Ascending aorta (tissue), 2 donors: ENCODE data around the gene ZNF79. TPM values are rescaled to one million over a fixed set of nuclear protein-coding genes. Genes with fewer than 3 reads are reported as not detected.

Experiments
- DNase-seq, 2 donors: peaks; one replicate each; pipeline ENCODE4 v3.0.0-alpha.2; 2019; ENCODE audit warnings: low spot score in 2 of 2
- H3K27ac ChIP-seq, 2 donors: fragments of 200-600 bp; sonication (generic); one replicate each; pipeline ENCODE4 v1.5.1; 2016 to 2017; ENCODE audit warnings: mild to moderate bottlenecking in 1 of 2
- H3K27me3 ChIP-seq: fragments of 200-600 bp; sonication (generic); one replicate; pipeline ENCODE4 v1.5.1; 2017
- H3K36me3 ChIP-seq, 2 donors: fragments of 200-600 bp; sonication (generic); one replicate each; pipeline ENCODE4 v1.5.1; 2016
- H3K4me1 ChIP-seq, 2 donors: fragments of 200-600 bp; sonication (generic); one replicate each; pipeline ENCODE4 v1.5.1; 2016 to 2017; ENCODE audit warnings: mild to moderate bottlenecking in 1 of 2
- H3K4me3 ChIP-seq, 2 donors: fragments of 200-600 bp; sonication (generic); one replicate each; pipeline ENCODE4 v1.5.1; 2016 to 2017; ENCODE audit warnings: mild to moderate bottlenecking in 1 of 2
- H3K9me3 ChIP-seq, 2 donors: fragments of 200-600 bp; sonication (generic); one replicate each; pipeline ENCODE4 v1.5.1; 2016
- intact Hi-C: fragments of 100-400 bp; cut with DNase I; formaldehyde crosslinking; loops from one replicate; pipeline ENCODE4 v1.15.1; 2023
- total RNA-seq: library from RNA; depleted of rRNA; stranded (reverse); fragments of >200 nt; gene quantifications from one replicate; pipeline ENCODE4 v1.1.0, GENCODE V29; 2016
- TF ChIP-seq, protein P1 (sequence below), 3 experiments: fragments of 200-600 bp in 2 of 3; fragments of 450-650 bp in 1 of 3; sonication (generic) in 2 of 3; IDR thresholded peaks; one replicate each; pipeline ENCODE4 v1.5.1; 2016 to 2019; ENCODE audit warnings: antibody characterized with exemption in 3 of 3, mild to moderate bottlenecking in 1 of 3, moderate library complexity in 1 of 3

ZNF79 gene
- total RNA-seq, 1 donor from 2014 or later = 2.9 TPM

DNA sequence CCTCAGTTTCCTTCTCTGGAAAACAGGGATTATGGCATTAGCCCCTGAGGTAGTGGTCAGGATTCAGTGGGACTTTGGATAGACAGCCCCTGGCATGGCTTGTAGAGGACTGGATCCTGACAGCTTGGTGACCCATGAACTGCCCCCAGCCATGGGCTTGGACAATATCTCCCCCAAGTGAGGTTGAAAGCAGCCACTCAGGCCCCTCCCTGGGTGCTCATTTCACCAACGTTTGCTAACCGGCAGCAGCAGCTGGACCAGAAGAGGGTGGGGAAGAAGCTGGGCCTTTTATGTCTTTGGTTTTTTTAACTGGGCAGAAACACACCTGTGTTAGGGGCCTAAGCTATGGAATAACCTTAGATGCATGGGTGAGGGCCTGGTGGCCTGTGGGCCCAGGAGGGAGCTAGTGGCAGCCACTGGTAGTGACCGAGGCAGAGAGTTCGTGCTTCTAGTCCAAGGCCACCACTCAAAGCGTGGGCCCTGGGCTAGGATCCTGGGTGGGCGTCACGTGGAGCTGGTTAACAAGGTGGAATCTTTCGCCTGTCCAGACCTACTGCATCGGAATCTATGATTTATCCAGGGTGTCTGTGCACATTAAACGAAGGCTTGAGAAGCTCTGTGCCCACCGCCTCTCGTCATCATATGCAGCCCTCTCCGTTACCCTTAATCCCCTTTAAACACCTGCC, 25.3 kb upstream of the ZNF79 start:
- H3K4me3 ChIP-seq = peak overlapping the region in 1 of 2 donors; percentile 95
- intact Hi-C loops = no loop called here
- DNase-seq = no peak
- no peak overlapping the region for H3K27ac ChIP-seq
- no peaks in the 10 kb centered on the region for H3K27me3 ChIP-seq
- peaks cover 8 to 11% of the 10 kb centered on the region in 2 donors for H3K36me3 ChIP-seq
- peaks cover 0 to 14% of the 10 kb centered on the region in 2 donors for H3K4me1 ChIP-seq
- H3K9me3 ChIP-seq = no peaks in the 10 kb centered on the region
- TF ChIP-seq, protein P1, sequence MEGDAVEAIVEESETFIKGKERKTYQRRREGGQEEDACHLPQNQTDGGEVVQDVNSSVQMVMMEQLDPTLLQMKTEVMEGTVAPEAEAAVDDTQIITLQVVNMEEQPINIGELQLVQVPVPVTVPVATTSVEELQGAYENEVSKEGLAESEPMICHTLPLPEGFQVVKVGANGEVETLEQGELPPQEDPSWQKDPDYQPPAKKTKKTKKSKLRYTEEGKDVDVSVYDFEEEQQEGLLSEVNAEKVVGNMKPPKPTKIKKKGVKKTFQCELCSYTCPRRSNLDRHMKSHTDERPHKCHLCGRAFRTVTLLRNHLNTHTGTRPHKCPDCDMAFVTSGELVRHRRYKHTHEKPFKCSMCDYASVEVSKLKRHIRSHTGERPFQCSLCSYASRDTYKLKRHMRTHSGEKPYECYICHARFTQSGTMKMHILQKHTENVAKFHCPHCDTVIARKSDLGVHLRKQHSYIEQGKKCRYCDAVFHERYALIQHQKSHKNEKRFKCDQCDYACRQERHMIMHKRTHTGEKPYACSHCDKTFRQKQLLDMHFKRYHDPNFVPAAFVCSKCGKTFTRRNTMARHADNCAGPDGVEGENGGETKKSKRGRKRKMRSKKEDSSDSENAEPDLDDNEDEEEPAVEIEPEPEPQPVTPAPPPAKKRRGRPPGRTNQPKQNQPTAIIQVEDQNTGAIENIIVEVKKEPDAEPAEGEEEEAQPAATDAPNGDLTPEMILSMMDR (IDR thresholded peaks at IDR 0.05) = no peak

DNA sequence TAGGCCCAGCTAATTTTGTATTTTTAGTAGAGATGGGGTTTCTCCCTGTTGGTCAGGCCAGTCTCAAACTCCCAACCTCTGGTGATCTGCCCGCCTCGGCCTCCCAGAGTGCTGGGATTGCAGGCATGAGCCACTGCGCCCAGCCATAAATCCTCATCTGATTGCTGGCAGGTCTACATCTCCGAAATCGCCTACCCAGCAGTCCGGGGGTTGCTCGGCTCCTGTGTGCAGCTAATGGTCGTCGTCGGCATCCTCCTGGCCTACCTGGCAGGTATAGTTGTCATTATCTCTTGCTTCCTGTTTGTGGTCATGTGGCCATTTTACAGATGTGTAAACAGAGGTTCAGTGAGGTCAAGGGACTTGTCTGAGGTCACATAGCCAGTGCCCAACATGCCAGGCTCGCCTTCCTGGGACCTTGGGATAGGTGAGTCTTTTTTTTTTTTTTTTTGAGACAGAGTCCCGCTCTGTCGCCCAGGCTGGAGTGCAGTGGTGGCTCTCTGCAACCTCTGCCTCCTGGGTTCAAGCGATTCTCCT, 24.4 kb upstream of the ZNF79 start:
- Histone ChIP-seq H3K27ac (no peak overlapping the region), H3K4me1 (peaks cover 0 to 14% of the 10 kb centered on the region in 2 donors), H3K4me3 (no peak overlapping the region), H3K27me3 (no peaks in the 10 kb centered on the region), H3K36me3 (peaks cover 13 to 17% of the 10 kb centered on the region in 2 donors), H3K9me3 (no peaks in the 10 kb centered on the region)
- TF ChIP-seq, protein P1 (IDR thresholded peaks at IDR 0.05) = no peak
- DNase-seq = no peak
- intact Hi-C loops = no loop called here

DNA sequence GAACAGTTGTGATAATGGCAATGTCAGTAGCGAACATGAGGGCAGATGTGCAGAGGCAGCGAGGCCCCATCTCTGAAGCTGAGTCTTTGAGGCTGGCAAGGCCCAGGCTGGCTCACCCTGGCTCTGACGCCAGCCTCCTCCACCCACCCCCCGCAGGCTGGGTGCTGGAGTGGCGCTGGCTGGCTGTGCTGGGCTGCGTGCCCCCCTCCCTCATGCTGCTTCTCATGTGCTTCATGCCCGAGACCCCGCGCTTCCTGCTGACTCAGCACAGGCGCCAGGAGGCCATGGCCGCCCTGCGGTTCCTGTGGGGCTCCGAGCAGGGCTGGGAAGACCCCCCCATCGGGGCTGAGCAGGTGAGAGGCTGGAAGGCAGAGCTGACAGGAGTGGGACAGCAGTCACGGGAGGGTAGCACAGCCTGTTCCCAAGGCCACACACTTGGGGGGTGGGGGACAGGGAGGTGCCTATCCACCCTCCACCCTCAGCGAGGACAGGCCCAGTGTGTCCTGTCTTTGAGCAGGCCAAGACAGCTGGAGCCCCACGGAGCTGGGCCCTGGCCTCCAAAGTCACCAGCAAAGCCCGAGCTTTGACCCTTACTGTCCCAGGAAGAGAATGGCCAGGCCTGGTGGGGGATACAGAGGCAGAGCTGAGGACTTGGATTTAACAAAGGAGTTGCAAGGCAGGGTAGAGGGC, 21.6 kb upstream of the ZNF79 start:
- Histone ChIP-seq H3K27ac (no peak overlapping the region), H3K27me3 (no peaks in the 10 kb centered on the region), H3K36me3 (peaks cover 22 to 35% of the 10 kb centered on the region in 2 donors), H3K9me3 (no peaks in the 10 kb centered on the region), H3K4me1 (peaks cover 0 to 10% of the 10 kb centered on the region in 2 donors), H3K4me3 (no peak overlapping the region)
- intact Hi-C loops = no loop called here
- DNase-seq = no peak
- TF ChIP-seq, protein P1 (IDR thresholded peaks at IDR 0.05) = no peak

DNA sequence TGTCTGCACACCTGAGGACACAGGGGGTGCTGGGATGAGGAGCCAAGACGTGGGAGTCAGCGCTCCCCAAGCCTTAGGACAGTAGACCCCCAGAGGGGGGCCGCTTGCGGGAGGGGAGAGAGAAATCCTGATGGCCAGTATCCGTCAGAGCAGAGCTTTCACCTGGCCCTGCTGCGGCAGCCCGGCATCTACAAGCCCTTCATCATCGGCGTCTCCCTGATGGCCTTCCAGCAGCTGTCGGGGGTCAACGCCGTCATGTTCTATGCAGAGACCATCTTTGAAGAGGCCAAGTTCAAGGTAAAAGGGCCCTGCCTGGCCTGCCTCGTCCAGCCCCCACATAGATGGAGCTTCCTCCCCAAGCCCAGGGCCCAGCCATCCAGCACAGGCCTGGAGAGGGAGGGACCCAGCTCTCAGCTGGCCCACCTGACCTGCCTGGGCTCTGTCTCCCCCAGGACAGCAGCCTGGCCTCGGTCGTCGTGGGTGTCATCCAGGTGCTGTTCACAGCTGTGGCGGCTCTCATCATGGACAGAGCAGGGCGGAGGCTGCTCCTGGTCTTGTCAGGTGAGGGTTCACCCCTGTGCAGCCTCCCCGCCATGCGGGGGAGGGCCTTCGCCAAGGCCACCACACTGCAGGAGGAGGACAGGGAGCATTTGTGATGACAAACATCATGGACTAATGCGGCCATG, 20.5 kb upstream of the ZNF79 start:
- Histone ChIP-seq H3K27me3 (no peaks in the 10 kb centered on the region), H3K4me3 (no peak overlapping the region), H3K27ac (no peak overlapping the region), H3K9me3 (no peaks in the 10 kb centered on the region), H3K4me1 (peaks cover 0 to 5% of the 10 kb centered on the region in 2 donors), H3K36me3 (peaks cover 25 to 45% of the 10 kb centered on the region in 2 donors)
- intact Hi-C loops = no loop called here
- no peak for DNase-seq
- TF ChIP-seq, protein P1 (IDR thresholded peaks at IDR 0.05) = no peak

DNA sequence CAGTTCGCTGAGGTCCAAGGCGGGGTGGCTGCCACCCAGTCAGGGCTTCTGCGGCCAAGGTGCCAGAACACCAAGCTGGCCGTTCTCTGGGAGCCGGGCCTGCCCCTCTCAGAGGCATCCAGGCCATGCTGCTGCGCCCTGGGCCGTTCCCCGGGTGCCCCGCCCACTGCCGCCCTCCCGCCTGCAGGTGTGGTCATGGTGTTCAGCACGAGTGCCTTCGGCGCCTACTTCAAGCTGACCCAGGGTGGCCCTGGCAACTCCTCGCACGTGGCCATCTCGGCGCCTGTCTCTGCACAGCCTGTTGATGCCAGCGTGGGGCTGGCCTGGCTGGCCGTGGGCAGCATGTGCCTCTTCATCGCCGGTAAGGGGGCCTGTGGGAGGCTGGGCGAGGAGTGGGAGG, 19.6 kb upstream of the ZNF79 start:
- Histone ChIP-seq H3K36me3 (peaks cover 25 to 45% of the 10 kb centered on the region in 2 donors), H3K27me3 (no peaks in the 10 kb centered on the region), H3K4me3 (no peak overlapping the region), H3K9me3 (no peaks in the 10 kb centered on the region), H3K4me1 (no peaks in the 10 kb centered on the region), H3K27ac (no peak overlapping the region)
- intact Hi-C loops = no loop called here
- no peak for DNase-seq
- TF ChIP-seq, protein P1 (IDR thresholded peaks at IDR 0.05) = no peak
